Fibroblast of the conjunctiva (primary cell): ENCODE results near the gene NTHL1.
A peak's percentile ranks its signal among the peaks of the same experiment; 100 is the strongest.

Experiments
- DNase-seq: peaks from one replicate; pipeline ENCODE4 v3.0.0-alpha.2; 2010; ENCODE audit warnings: low read depth

Gene NTHL1

GRCh38 chr16:1991948-1992703, 55.5 kb downstream of the NTHL1 start:
- DNase-seq = peak; percentile 84

- DNase-seq = no peak
These were observed 56.1 kb downstream of the NTHL1 start for GRCh38 chr16:1991588-1991947.

GRCh38 chr16:1991135-1991551, 56.5 kb downstream of the NTHL1 start:
- no peak for DNase-seq

GRCh38 chr16:1990351-1991134, 57.1 kb downstream of the NTHL1 start:
- DNase-seq = no peak

GRCh38 chr16:1990101-1990350, 57.6 kb downstream of the NTHL1 start:
- no peak for DNase-seq
